NT2/D1 (cell line): ENCODE results near the gene EFCC1.

Experiments
- YY1 ChIP-seq: IDR thresholded peaks from 2 replicates; pipeline ENCODE4 v1.6.1; 2011; ENCODE audit not compliant: insufficient read length, insufficient read depth
- ZNF274 ChIP-seq: IDR thresholded peaks from 2 replicates; pipeline ENCODE4 v1.6.1; 2011; ENCODE audit warnings: mild to moderate bottlenecking, low read depth, low read length

GRCh38 chr3:129046037-129046731, 45.1 kb downstream of the EFCC1 start:
- TF ChIP-seq ZNF274 (no peak), YY1 (no peak)
